GM19351 (cell line): ENCODE measurements around the gene FAM118A.
"Not testable (repeated sequence)": the region's sequence is repeated elsewhere in the genome, so short reads cannot be mapped to it uniquely, and the experiment has no call there.

Experiments
- ATAC-seq: cut with Tn5 transposase; IDR thresholded peaks from one replicate; pipeline ENCODE4 v1.9.1; 2021; ENCODE audit warnings: mild to moderate bottlenecking, moderate library complexity; ENCODE audit not compliant: unreplicated experiment

FAM118A gene

DNA sequence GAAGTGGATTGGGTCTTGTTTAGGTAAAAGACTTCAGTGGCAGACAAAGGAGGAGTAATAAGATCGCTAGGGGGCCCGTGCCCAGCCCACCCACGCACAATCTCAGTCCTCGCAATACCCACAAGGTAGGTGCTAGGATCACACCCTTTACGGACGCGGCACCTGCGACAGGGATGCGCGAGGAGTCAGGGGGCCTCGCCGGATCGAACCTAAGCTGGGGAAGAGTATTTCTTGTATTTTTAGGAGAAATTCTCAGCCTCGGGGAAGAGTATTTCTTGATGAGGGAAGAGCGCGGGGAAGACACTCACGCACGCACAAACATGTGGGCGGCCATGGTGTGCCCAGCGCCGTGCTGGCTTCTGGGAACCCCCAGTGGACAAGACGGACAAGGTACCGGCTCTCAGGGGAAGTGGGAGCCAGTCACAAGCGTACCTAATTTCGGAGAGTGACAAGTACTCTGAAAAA, 745 bp upstream of the FAM118A start:
- ATAC-seq = no peak

DNA sequence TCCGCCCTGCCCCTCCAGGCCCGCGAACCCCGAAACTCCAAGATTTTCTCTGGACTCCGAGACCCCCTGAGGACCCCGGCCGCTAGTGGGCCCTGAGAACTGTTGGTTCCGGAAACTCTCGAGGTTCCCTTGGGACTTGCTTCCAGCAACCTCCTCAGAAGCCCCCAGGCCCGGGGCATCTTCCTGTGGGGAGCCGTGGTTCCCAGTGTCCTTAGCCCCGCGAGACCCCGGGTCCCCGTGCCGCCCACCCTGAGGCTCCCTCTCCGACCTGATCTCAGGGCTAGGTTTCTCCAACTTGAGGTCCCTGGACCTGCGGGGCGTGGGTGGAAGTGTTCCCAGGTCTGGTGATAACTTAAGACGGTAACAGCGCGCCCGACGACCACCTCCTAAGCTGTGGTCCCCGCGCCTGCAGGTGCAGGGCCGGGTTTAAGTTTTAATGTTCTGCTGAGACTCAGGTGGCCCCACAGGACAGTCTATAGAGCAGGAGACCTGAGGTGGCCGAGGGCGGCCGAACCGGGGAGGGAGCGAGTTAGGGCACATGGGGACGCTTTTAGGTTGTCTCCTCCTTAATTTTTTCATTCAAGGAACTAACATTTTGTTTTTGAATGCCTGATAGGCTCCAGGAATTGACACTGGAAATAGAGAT, 720 bp downstream of the FAM118A start:
- ATAC-seq = no peak

DNA sequence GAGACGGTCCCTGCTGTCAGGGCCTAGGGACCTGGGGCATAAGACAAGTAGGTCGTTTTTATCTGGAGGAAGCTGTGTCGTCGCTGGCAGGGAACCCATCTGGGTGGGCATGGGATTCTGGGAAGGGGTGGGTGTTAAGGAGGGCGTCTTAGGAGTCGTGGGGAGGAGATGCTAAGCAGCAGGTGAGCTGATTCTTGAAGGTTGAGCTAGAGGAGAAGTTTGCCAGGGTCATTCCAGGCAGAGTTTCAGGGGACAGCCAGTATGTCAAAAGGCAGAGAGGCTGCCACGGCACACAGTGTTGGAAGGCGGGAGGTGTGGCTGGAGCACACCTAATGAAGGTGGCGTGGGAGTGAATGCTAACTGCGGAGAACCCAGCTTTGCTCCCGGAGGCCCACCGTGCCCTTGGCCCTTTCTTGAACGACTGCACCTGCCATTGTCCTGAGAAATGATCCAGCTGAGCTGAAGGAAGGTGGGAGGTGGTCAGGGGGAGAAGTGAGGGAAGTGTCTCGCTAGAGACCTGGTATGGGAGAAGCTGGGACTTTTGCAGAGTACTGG, 1.3 kb downstream of the FAM118A start:
- no peak for ATAC-seq

- no peak for ATAC-seq
These were observed 2.7 kb downstream of the FAM118A start for GRCh38 chr22:45312415-45312814.

- no peak for ATAC-seq
These were observed 3.1 kb downstream of the FAM118A start for GRCh38 chr22:45312856-45313255.

- no peak for ATAC-seq
These were observed 4.5 kb downstream of the FAM118A start for GRCh38 chr22:45314054-45314721.

DNA sequence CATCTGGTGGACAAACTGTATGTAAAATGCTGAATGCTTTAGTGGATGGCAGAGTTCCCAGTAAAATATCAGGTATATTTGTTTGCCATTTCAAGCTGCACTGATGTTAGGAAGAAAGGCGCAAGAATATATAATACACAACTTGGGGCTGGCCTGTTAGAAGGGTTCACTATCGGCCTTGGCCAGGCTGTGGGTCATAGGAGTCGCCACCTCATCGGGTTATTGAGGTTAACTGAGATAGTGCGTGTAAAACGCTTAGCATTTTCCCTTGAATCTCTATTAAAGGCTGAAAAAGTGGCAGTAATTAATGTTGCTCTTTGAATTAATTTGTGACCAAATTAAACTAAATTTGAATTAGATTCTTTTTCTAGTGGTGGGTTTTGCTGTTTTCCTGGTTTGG, 5.1 kb downstream of the FAM118A start:
- ATAC-seq = no peak

DNA sequence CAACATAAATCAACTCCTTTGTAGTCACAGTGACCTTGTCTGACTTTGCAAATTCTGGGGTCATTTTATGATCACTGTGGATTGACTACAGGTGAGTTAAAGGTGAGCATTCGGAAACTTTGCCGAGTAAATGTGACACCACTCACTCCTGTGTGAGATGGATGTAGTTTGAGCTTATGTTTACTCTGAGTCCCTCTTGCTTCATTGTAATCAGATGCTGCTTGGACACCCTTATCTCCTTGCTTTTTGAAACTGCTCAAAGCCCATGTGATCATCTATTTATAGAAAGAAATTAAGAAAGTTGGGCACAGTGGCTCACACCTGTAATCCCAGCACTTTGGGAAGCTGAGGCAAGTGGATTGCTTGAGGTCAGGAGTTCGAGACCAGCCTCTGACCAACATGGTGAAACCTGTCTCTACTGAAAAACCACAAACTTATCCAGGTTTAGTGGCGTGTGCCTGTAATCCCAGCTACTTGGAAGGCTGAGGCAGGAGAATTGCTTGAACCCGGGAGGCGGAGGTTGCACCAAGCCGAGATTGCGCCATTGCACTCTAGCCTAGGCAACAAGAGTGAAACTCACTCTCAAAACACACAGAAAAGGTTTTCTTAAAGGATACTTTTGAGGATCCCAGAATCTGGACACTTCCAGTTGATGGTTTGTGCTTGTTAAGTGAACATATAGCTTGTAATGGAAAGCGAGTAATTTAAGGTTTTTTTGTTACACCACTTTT, 7.2 kb downstream of the FAM118A start:
- no peak for ATAC-seq

DNA sequence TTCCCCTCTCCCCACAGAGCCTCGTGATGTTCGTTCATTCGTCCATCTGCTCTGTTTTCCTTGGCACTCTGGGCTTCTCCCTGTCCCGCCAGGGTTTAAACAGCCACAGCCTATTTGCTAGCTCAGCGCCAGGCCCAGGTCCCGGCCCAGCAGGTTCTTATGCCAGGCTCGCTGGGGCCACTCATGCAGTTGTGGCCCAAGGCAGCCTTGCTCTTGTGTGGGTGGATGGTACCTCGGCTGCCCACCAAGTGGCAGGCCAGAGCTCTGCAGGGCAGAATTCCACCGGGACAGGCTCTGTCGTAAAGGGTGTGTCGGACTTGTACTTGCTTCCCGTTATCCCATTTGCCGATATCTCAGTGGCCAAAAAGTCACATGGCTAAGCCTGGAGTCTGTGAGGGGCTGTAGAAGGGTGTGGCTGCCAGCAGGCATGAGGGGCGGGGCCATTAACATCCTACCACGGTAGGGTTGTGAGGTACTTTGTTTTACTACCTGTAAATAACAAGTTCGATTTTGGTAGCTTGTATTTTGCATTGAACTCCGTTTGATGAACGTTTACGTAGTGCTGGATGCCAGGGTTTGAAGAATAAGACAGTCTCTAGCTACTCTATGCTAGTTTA, 7.9 kb downstream of the FAM118A start:
- no peak for ATAC-seq

GRCh38 chr22:45318168-45318557, 8.4 kb downstream of the FAM118A start:
- peak; percentile 58 for ATAC-seq

DNA sequence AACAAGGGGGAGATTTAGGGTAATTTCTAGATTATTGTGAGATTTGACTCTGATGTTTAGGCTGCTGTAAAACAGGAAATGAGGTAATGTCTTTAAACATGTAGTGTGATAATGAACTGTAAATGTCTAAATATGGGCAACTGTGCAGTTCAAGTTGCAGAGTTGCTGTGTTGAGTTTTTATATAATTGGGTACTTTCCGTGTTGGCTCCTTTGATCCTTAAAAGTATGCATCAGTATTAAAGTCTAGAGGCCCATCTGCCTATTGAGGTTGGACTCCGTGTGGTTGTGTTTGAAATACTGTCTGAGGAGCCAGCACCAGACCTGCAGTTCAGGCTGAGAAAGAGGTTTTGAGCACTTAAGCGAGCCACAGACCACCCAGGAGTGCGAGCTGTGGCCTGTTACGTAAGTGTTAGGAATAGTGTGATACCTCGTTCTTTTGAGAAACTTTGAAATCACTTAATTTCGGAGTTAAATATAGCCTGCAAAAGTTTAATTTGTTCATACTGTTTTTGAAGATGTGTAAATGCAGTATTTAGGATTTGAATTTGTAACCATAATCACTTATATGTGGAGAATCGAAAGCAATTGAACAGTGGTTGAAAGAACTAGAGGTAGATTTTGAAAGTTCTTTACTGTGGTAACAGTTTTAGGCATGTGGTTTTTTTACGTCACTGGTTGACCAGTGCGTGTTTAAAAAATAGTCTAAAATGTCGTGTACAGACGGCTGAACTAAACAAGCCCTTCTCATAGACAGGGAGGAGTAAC, 9.0 kb downstream of the FAM118A start:
- ATAC-seq = peak; percentile 47

GRCh38 chr22:45319324-45319685, 9.6 kb downstream of the FAM118A start:
- ATAC-seq = no peak

DNA sequence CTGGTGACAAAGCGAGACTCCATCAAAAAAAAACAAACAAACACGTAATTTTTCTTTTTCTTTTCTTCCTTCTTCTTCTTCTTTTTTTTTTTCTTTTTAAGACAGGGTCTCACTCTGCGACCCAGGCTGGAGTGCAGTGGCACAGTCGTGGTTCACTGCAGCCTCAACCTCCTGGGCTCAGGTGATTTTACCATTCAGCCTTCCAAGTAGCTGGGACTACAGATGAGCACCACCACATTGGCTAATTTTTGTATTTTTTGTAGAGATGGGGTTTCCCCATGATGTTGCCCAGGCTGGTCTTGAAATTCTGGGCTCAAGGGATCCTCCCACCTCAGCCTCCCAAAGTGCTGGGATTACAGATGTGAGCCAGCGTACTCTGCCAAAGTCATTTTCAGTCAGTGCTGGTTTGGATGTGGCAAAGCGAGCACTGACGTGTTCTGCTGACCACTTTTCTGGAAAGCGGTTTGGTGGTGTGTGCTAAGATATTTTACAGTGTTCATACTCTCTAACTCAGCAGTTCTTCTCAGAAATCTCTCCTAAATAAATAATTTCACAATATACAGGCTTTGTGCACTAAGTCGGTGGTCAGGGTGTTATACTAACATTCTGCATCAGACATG, 10.7 kb downstream of the FAM118A start:
- no peak for ATAC-seq

DNA sequence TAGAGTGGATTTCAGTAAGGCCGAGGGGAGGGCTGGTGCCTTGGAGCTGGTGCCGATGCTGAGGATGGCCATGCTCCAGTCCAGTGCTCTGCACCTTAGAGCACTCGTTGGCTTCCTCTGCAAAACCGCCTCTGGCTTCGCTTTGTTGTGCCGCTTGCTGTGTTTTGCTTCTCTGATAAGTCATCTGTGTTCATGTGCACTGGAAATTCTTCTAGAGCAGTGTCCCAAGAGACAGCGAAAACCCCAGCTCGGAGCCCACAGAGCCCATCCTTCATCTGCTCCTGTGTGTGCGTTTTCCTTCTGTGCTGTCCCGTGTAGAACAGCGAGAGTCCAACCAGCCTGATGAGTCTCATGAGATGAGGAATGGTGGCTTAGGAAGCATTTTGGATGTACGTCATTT, 12.1 kb downstream of the FAM118A start:
- ATAC-seq = no peak

GRCh38 chr22:45322873-45323525, 13.3 kb downstream of the FAM118A start:
- no peak for ATAC-seq

DNA sequence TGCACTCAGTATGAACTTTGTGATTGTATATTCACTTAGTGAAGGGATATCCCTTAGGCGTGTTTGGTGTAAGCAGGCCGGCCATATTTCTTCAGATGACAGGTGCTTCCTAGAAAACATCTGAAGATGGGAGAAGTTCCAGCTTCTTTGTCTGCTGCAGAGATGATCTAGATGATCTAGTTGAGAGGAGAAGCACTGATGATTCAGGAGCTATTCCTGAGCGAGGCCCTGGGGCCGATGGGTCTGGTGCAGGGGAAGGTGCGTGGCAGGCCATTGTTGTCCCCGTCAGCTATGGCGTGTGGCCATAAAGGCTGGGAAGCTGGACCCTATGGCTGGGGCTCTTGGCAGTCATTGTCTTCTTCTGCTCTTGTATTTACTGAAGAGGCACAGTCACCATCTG, 14.0 kb downstream of the FAM118A start:
- ATAC-seq = no peak

DNA sequence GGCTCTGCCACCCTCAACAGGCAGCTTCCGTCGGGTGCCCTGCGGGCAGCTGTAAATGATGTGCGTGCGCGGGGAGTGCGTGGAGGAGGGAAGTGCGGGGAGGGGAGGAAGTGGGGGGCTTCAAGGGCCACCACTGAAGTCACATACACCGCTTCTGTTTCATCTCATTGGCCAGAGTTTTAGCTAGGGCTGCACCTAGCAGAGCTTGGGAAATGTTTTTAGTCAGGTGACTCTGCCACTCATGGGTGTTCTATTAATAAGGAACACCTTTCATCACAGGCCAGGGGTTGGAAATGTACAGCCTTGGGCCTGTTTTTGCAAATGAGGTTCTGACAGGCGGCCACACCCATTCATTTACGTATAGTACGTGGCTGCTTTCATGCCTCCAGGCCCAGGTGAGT, 14.6 kb downstream of the FAM118A start:
- ATAC-seq = no peak

GRCh38 chr22:45328261-45328660, 18.5 kb downstream of the FAM118A start:
- ATAC-seq = not testable (repeated sequence)

DNA sequence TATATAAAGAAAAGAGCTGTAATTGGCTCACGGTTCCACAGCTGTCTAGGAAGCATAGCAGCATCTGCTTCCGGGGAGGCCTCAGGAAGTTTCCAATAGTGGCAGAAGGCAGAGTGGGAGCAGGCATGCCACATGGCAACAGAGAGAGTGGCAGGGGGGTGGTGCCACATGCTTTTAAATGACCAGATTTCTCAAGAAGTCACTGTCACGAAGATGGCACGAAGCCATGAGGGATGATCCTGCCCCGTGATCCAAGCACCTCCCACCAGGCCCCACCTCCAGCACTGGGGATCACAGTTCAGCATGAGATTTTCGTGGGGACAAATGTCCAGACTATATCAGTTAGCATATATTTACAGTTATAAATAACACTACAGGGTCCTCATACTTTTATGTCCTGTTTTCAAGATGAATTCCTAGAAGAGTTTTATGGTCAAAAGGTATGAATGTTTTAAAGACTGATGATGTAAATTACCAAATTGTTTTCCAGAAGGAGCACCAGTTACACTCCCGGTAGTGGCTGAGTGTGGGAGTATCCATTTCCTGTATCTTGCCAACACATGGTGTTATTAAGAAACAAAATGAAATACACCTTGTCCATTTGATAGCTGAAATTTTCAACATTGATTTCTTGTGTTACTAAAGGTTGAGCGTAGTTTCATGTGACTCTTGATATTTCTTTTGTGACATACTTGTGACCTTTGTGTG, 19.2 kb downstream of the FAM118A start:
- no peak for ATAC-seq
